IPS DF 19.7 (cell line): ENCODE data around the gene WDR37.
"Not testable (repeated sequence)": the region's sequence is repeated elsewhere in the genome, so short reads cannot be mapped to it uniquely, and the experiment has no call there.

ENCODE experiments used
- DNase-seq: peaks from one replicate; pipeline ENCODE4 v3.0.0-alpha.2; 2013; ENCODE audit warnings: low read depth, low spot score

Gene WDR37

GRCh38 chr10:1152386-1153250 is 96.4 kb downstream of the WDR37 start:
- DNase-seq, result no peak

- no peak for DNase-seq
These were observed 97.1 kb downstream of the WDR37 start for GRCh38 chr10:1153251-1153763.

GRCh38 chr10:1153805-1154351 is 97.7 kb downstream of the WDR37 start:
- DNase-seq, result no peak

GRCh38 chr10:1154531-1155295 is 98.5 kb downstream of the WDR37 start:
- no peak for DNase-seq

GRCh38 chr10:1155791-1156615 is 99.8 kb downstream of the WDR37 start:
- DNase-seq, result no peak

GRCh38 chr10:1156616-1156886 is 100.4 kb downstream of the WDR37 start:
- DNase-seq, result no peak

- no peak for DNase-seq
These were observed 100.9 kb downstream of the WDR37 start for GRCh38 chr10:1156921-1157614.

- DNase-seq, result no peak
These were observed 101.4 kb downstream of the WDR37 start for GRCh38 chr10:1157615-1157933.

GRCh38 chr10:1158066-1158465 is 101.9 kb downstream of the WDR37 start:
- no peak for DNase-seq

- DNase-seq, result not testable (repeated sequence)
These were observed 102.4 kb downstream of the WDR37 start for GRCh38 chr10:1158536-1158935.

GRCh38 chr10:1159131-1160061 is 103.2 kb downstream of the WDR37 start:
- no peak for DNase-seq

GRCh38 chr10:1160561-1161314 is 104.6 kb downstream of the WDR37 start:
- no peak for DNase-seq

GRCh38 chr10:1161315-1161673 is 105.1 kb downstream of the WDR37 start:
- not testable (repeated sequence) for DNase-seq

GRCh38 chr10:1162481-1163203 is 106.5 kb downstream of the WDR37 start:
- DNase-seq, result no peak

- no peak for DNase-seq
These were observed 107.0 kb downstream of the WDR37 start for GRCh38 chr10:1163204-1163660.

GRCh38 chr10:1163831-1164230 is 107.6 kb downstream of the WDR37 start:
- DNase-seq, result no peak

GRCh38 chr10:1166101-1166827 is 110.1 kb downstream of the WDR37 start:
- no peak for DNase-seq

GRCh38 chr10:1166828-1167275 is 110.7 kb downstream of the WDR37 start:
- no peak for DNase-seq
